Uterus (tissue), 2 donors: ENCODE data around the gene PRKG2.

Source experiments
- POLR2A ChIP-seq, 2 donors: fragments of 450-650 bp; IDR thresholded peaks; one replicate each; pipeline ENCODE4 v1.6.1; 2016; ENCODE audit warnings: antibody characterized with exemption in 2 of 2, mild to moderate bottlenecking in 1 of 2, moderate library complexity in 1 of 2
- TF ChIP-seq, protein P1 (sequence below), 4 experiments: fragments of 200-600 bp in 2 of 4; fragments of 450-650 bp in 2 of 4; sonication (generic) in 2 of 4; IDR thresholded peaks; one replicate each; pipeline ENCODE4 v1.5.1; 2016 to 2019; ENCODE audit warnings: antibody characterized with exemption in 4 of 4, mild to moderate bottlenecking in 2 of 4, moderate library complexity in 1 of 4

DNA sequence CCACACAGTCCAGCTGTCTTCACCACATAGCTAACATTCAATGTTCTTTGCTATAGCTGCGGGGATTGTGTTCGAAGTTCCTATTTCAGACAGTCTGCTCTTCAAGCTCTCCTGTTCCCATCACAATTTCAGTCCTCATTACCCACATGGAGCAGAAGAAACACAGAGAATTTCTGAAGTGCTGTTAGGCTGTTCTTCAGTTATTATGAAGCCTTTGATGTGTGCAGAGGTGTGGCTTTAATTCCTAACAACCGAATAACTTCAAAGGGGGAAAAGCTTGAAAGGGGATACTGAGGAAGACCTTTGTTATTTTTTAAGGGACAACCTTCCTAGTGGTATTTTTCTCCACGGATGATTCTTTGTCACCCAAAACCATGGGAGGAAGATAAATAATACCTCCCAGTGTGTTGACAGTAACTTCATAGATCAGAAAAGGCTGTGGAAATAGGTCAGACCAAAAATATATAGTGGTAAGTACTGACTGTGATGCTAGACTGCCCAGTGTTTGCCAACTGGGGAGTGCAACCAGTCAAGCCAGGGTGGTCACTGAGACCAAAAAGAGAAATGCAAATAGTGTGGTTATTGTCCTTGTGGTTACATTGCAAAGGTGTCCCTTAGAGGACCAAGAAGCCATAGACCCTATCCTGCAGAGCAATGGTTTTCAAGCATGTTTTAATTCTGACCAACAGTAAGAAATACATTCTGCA lies 52.1 kb downstream of the PRKG2 start:
- no peak for TF ChIP-seq POLR2A (IDR thresholded peaks at IDR 0.05)
- TF ChIP-seq, protein P1, sequence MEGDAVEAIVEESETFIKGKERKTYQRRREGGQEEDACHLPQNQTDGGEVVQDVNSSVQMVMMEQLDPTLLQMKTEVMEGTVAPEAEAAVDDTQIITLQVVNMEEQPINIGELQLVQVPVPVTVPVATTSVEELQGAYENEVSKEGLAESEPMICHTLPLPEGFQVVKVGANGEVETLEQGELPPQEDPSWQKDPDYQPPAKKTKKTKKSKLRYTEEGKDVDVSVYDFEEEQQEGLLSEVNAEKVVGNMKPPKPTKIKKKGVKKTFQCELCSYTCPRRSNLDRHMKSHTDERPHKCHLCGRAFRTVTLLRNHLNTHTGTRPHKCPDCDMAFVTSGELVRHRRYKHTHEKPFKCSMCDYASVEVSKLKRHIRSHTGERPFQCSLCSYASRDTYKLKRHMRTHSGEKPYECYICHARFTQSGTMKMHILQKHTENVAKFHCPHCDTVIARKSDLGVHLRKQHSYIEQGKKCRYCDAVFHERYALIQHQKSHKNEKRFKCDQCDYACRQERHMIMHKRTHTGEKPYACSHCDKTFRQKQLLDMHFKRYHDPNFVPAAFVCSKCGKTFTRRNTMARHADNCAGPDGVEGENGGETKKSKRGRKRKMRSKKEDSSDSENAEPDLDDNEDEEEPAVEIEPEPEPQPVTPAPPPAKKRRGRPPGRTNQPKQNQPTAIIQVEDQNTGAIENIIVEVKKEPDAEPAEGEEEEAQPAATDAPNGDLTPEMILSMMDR (IDR thresholded peaks at IDR 0.05), result no peak
